SK-N-SH treated with all-trans-retinoic acid at 6 μM for 48 hours (cell line): Measurements from ENCODE around the gene SPRED3.
A peak's percentile ranks its signal among the peaks of the same experiment; 100 is the strongest.

Source experiments
- PATZ1 ChIP-seq: fragments of 250-450 bp; sonication (Bioruptor Pico); IDR thresholded peaks from 2 replicates; pipeline ENCODE4 v1.8.0; 2020; ENCODE audit warnings: mild to moderate bottlenecking, moderate library complexity, borderline replicate concordance
- RARB ChIP-seq: fragments of 250-450 bp; sonication (Bioruptor Pico); IDR thresholded peaks from 2 replicates; pipeline ENCODE4 v1.8.0; 2021; ENCODE audit warnings: mild to moderate bottlenecking, moderate library complexity
- ZNF70 ChIP-seq: fragments of 450-650 bp; formaldehyde crosslinking; IDR thresholded peaks from 2 replicates; pipeline ENCODE4 v1.5.0; 2020; ENCODE audit warnings: mild to moderate bottlenecking, moderate library complexity

- TF ChIP-seq RARB (CRISPR knock-in tag) (no peak), ZNF70 (CRISPR knock-in tag) (no peak), PATZ1 (CRISPR knock-in tag) (peak; percentile 90; the same call in 1 of the 2 replicates)
Observed at GRCh38 chr19:38388349-38389100, at the start of gene SPRED3.
